Retinal pigment epithelial cell (primary cell): ENCODE data around the gene ATP2B2.
"Not testable (repeated sequence)": the region's sequence is repeated elsewhere in the genome, so short reads cannot be mapped to it uniquely, and the experiment has no call there.

Experiments used
- DNase-seq: peaks from one replicate; pipeline ENCODE4 v3.0.0-alpha.2; 2010; ENCODE audit warnings: low read depth
- H3K4me3 ChIP-seq: 2 replicates; pipeline ENCODE4 v1.5.1; 2011; ENCODE audit warnings: mild to moderate bottlenecking, low read length, control low read depth, moderate library complexity
- TF ChIP-seq, protein P1 (sequence below): conservative IDR thresholded peaks from 2 replicates; pipeline ENCODE4 v1.5.1; 2011; ENCODE audit warnings: low read depth, low read length, control low read depth, inconsistent platforms

Gene ATP2B2

DNA sequence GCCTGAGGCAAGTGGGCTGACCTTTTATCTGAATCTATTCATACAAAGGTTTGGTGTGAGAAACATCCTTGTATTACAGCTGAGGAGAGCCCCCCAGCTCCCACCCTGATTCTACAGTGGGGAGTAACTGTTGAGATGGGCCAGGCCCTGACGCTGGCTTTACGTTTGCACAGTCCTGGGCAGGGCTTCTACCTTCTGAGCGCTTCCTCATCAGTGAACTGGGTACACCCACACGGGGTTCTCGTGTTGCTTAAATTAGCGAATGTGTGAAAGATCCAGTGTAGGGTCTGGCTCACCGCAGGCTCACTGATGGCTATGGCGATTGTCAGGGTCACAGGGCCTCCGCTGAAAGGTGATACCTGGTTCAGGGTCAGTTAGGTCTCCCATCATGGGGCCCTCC is 205.3 kb downstream of the ATP2B2 start:
- H3K4me3 ChIP-seq: no peak overlapping the region
- no peak for DNase-seq
- TF ChIP-seq, protein P1, sequence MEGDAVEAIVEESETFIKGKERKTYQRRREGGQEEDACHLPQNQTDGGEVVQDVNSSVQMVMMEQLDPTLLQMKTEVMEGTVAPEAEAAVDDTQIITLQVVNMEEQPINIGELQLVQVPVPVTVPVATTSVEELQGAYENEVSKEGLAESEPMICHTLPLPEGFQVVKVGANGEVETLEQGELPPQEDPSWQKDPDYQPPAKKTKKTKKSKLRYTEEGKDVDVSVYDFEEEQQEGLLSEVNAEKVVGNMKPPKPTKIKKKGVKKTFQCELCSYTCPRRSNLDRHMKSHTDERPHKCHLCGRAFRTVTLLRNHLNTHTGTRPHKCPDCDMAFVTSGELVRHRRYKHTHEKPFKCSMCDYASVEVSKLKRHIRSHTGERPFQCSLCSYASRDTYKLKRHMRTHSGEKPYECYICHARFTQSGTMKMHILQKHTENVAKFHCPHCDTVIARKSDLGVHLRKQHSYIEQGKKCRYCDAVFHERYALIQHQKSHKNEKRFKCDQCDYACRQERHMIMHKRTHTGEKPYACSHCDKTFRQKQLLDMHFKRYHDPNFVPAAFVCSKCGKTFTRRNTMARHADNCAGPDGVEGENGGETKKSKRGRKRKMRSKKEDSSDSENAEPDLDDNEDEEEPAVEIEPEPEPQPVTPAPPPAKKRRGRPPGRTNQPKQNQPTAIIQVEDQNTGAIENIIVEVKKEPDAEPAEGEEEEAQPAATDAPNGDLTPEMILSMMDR: no peak

DNA sequence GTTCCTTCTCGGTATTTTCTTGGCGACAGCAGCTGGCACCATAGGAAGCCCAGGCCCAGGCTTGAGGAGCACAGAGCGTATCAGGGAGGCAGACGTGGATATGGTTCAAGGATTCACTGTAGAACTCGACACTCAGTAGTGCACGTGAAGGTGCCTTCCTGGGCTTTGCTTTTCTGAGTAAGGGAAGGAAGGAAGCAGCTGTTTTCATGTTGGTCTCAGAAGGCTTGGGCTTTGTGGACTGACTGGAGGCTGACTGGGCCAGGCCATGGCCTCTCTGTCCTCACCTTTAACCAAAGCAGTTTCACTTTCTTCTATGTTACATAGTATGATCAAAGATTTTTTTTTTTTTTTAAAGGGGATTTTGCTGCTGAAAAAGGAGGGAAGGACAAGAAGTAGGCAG is 205.7 kb downstream of the ATP2B2 start:
- no peak overlapping the region for H3K4me3 ChIP-seq
- DNase-seq: no peak
- TF ChIP-seq, protein P1: no peak

DNA sequence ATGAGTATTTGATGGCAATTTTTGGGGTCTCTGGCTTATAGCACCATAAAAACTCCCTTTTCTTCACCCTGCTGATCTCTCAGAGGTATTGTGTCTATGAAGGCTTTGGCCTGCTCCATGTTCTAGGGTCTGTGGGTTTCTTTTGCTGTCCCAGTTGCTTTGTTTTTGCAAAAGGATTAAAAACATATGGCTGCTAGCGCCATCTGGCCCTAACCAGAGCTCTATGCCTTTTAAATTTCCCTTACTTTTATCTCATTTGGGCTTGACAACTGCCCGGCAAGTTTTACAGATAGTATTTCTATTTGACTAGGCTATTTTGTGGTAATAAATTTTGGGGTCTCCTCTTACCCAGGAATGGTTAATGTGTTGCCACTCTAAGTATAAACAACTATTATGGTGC is 206.2 kb downstream of the ATP2B2 start:
- TF ChIP-seq, protein P1: peak; percentile 7
- H3K4me3 ChIP-seq: no peak overlapping the region
- no peak for DNase-seq

DNA sequence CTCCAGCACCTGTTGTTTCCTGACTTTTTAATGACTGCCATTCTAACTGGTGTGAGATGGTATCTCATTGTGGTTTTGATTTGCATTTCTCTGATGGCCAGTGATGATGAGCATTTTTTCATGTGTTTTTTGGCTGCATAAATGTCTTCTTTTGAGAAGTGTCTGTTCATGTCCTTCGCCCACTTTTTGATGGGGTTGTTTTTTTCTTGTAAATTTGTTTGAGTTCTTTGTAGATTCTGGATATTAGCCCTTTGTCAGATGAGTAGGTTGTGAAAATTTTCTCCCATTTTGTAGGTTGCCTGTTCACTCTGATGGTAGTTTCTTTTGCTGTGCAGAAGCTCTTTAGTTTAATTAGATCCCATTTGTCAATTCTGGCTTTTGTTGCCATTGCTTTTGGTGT is 207.3 kb downstream of the ATP2B2 start:
- DNase-seq: not testable (repeated sequence)

DNA sequence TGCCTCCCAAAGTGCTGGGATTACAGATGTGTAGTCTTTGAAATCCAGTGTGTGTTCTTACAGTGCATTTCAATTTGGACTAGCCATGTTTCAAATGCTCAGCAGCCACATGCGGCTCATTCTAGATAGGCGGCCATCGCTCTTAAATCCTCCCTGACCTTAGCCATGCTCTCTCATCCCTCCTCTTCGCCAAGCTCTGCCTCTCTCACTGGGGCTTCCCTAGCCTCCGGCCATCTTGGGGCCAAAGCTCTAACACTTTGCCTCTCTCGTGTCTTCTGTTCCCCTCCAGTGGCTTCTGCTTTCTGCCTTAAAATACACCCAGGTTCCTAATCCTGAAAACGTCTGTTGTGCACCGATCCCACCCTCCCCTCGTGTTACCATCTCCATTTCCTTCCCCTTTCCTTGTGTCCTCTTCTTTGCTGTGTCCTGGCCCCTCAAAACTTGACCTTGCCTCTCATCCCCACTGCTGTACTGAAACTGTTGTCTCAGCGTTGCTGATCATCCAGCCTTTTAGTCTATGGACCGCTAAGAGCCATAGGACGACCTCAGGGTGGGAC is 211.3 kb downstream of the ATP2B2 start:
- no peak overlapping the region for H3K4me3 ChIP-seq
- TF ChIP-seq, protein P1: no peak
- DNase-seq: no peak

More for the DNA sequence above, 207.3 kb downstream of the ATP2B2 start:
- not testable (repeated sequence) for H3K4me3 ChIP-seq

DNA sequence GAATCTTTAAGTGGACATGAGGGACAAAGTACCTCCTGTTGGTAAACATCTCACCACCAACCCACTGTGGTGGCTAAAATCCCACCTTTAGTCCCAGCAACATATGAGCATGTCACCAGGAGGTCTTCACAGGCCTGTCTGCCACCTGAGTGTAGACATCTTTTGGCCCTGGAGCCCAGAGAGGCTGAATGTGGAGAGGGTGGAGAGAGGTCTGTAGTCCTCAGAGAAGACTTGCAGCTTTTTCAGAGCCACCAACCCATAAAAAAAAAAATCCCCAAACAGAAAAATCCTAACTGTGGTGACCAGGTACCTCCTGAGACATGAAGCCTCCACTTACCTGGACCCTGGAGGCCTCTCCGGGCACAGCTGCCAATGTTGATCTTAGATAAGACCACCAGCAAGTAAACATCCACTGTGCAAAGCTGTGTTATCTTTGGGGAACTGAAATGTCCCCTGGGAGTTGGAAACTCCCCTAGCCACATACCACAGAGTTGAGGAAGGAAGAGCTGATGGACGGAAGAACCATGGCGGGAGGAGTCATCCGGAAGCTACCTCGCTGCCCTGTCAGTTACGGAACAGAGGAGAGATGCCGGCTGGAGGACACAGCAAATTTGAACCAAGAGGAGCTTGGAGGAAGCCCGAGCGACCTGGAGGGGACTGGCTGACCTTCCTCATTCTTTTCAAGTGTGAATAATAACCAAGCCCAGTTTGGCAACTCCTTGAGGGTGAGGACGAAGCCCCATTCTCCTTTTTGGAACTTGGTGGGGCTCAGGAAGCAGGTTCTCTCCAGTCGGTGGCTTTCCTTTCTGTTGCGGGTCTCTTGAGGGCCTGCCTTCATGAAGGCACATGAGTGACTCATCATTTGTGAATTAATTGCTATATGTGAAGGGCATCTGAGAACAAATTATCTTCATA is 212.6 kb downstream of the ATP2B2 start, which contains the start of gene GHRL:
Gene GHRL, minus strand, starts transcription at position 443 of the 915 bp plus-strand sequence. CDS start 2,767 bp downstream, outside the sequence.
- TF ChIP-seq, protein P1: no peak
- H3K4me3 ChIP-seq: no peak within 1 kb of the TSS
- DNase-seq: no peak

DNA sequence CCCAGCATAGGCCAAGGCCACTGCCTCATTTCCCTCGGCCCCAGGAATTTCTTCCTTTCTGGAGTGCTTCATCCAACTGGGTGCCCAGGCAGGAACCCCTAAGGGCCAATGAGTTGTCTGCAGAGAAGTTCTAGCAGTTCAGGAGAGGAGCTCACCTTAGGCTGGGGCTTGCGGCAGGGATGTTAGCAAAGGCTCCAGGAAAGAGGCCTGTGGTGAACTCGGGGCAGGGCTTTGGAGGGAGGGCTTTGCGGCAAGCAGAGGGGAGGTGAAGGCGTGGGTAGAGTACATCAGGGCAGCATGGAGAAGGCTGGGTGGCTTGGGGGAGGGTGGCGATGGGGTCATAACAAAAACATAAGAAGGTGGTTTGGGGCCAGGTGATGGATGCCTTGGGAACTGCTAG is 213.7 kb downstream of the ATP2B2 start:
- TF ChIP-seq, protein P1: no peak
- no peak for DNase-seq
- no peak overlapping the region for H3K4me3 ChIP-seq
